NCI-H69 (cell line): ENCODE data around the gene GRK6.

Experiments
- DNase-seq: peaks from one replicate; lab custom pipeline; 2025; lab: John Stamatoyannopoulos, UW

Gene GRK6

DNA sequence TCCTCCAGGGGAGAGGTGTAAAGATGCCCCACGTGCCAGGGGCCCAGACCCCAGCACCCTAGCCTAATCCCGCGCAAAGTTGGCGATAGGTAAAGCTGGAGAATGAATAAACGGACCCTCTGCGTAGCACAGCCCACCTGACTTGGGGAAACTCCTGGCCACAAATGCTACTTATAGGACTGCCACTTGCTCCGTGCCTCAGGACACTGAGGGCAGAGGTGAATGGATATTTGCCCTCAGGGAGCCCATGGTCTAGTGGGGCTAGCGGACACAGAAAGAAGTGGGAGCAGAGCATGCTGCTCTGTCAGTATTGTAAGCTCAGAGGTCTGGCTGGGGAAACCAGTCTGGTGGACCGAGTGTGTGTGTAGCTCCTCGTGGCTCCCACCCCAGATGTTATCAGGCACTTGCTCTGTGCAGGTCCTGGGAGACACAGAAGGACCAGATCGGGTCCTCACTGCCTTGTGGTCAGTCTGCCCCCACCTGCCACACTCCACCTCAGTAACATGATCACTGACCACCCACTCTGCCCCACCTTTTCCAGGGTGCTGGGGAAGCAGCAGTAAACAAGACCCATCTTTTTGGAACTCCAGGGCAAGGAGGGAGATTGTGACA, 841 bp downstream of the GRK6 start:
- DNase-seq: no peak

DNA sequence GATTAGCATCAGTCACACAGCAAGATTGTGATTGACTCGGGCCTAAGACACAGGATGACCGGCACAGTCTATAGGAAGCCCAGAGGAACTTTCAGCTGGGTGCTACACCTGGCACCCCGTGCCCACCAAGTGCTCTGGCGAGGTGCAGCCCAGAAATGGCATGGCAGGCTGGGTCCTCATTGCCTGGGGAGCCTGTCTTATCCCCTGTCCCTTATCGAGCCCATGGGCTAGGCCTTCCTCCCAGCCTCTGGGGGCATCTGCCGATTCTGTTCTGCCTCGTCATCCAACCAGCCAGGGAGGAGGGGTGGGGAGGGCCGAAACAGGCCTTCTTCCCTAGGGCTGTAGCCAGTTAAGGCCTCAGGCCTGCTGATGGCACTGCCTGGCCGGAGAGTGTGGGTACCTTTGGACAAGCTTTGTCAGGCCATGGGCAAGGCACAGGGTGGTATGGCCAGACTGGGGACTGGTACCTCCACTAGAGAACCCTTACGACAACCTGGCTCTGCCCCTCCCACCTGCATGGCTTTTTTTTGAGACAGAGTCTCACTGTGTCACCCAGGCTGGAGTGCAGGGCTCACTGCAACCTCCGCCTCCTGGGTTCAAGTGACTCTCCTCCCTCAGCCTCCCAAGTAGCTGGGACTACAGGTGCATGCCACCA, 1.6 kb downstream of the GRK6 start:
- no peak for DNase-seq

DNA sequence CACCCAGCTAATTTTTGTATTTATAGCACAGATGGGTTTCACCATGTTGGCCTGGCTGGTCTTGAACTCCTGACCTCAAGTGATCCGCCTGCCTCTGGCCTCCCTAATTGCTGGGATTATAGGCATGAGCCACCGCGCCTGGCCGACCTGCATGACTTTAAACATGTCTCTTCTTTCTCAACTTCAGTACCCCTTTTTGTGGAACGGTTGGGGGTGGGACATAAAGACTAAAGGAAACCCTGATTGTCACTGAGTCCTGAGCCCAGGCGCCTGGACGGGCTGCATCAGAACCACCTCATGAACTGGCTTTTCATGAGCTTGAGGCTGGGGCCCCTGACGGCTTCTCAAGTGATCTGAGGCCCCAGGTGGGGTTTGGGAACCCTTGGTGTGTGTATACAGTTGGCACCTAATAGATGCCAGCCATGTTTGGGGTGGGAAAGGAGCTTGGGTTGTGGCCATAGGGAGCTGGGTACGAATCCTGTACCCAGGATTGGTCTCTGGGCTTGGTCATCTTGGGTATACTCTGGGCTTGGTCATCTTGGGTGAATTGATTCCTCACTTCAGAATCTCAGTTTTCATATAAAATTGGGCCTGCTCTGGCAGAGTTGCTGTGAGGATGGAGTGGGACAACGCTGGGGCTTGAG, 2.2 kb downstream of the GRK6 start:
- no peak for DNase-seq

DNA sequence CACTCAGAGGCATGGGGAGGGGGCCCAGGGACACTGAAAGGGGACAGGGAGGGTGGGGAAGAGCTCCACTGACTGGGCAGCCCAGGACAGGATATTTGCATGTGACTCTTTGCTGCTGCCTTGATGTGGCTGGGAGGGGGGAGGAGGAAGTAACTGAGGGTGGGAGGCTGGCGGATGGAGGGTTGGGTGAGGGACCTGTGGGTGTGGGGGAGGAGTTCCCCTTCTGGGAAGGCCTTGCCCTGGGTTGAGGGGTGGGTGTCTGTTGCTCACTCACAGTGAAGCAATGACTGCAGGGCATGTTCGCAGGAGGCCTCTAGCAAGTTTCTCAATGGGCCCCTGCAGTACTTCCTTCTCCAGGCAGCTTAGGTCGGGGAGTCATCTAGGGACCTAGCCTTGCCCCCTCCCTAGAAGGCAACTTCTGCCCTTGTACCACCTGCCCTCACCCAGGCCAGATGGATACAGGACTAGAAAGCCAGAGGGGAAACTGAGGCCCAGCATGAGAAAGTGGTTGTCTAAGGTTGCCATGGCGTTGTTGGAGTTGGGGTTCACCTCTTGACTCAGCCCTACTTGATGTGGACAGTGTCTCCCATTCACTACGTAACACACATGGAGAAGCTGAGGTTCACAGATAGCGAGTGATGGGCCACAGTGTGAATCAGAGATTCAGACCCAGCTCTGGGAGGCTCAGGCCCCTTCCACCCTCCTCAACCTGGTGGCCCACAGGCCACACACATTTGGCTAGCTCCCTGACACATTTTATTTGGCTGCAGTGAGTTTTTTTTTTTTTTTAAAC, 3.0 kb downstream of the GRK6 start:
- no peak for DNase-seq

DNA sequence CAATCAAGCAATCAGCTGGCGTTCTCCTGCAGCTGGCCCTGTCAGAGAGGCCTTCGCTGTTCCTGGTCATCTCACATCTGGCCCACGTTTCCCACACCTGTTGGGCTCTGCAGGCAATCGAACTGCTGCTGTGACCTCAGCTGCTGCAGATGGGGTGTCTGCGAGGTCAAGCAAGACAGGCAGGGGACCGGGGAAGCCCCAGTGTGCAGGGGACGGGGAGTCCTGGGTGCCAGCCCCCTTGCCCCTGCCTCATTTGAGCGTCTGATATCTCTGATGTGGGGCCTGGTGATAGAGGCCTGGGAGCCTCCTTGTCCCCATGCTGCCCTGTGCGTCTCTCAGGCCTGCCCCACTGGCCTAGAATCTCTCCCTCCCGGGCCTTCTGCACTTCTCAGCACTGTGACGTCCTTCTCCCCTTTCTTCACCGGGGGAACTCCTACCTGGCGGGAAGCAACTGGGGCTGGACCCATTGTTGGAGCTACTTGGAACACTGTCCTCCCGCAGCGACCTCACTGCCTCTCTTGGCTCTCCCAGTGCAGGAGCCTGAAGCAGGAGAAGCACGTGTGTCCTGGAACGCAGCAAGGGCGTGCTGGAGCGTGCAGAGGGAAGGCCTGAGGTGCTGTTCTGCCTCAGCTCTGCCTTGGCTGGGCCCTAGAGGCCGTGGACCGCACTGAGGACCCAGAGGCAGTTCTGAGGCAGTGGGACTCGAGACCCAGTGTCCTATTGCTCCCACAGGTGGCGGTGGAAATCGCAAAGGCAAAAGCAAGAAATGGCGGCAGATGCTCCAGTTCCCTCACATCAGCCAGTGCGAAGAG, 3.9 kb downstream of the GRK6 start:
- DNase-seq: no peak

DNA sequence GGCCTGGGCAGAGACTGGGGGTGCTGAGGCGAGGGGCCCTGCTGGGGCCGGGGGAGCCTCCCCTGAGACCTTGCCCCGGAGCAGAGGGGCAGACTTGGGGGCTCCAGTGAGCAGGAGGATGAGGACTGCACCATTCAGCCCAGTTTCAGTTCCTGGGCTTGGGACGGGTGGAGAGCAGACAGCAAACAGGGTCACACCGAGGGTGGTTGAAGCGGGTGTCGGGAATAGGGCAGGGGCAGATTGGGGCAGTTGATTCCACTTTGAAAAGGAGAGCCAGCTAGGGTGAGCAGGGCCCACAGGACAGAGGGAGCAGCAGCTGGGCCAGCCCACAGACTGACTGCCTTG, 4.5 kb downstream of the GRK6 start:
- DNase-seq: no peak

- no peak for DNase-seq
Observed at GRCh38 chr5:177431317-177432142, 5.1 kb downstream of the GRK6 start.

- no peak for DNase-seq
Observed at GRCh38 chr5:177432143-177432838, 5.8 kb downstream of the GRK6 start.

DNA sequence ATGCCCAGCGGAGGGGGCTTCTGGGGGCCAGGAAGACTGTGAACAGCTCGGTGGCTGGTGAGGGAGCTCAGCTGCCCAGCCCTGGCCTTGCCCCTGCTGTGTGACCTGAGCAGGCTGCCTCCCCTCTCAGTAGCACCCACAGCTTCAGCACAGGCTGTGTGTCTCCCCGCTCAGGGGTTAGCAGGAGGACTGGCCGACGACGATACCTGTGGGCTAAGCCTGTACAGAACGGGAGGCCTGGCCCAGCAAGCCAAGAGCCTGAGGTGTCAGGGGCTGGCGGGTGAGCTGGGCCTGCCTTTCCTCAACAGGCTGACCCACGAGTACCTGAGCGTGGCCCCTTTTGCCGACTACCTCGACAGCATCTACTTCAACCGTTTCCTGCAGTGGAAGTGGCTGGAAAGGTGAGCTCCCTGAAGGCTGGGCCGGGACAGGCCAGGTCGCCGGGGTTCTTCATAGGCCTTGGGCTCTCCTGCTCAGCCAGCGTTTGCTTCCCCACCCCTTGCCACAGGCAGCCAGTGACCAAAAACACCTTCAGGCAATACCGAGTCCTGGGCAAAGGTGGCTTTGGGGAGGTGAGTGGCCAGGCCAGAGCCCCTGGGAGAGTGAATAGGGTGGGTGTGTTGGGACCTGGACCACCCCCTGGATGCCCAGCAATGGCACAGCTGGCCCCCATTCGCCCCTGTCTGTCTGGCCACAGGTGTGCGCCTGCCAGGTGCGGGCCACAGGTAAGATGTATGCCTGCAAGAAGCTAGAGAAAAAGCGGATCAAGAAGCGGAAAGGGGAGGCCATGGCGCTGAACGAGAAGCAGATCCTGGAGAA, 6.6 kb downstream of the GRK6 start:
- DNase-seq: no peak

DNA sequence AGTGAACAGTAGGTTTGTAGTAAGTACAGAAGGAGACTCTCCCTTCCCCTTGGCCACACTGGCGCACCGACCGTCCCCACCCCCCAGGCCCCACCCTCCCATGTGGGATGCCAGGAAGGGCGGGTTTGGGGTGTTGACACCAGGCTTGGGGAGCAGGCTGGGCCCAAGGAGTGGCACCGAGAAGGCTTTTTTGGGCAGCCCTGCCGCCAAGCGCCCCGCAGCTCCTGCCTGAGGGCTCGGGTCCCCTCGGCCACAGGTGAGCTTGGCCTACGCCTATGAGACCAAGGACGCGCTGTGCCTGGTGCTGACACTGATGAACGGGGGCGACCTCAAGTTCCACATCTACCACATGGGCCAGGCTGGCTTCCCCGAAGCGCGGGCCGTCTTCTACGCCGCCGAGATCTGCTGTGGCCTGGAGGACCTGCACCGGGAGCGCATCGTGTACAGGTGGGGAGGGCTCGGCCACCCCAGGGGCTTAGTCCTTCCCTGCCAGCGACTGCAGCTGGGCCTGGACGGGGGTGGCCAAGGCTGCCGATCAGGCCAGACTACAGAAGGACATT, 7.3 kb downstream of the GRK6 start:
- no peak for DNase-seq

GRCh38 chr5:177434437-177434836, 8.0 kb downstream of the GRK6 start:
- no peak for DNase-seq

DNA sequence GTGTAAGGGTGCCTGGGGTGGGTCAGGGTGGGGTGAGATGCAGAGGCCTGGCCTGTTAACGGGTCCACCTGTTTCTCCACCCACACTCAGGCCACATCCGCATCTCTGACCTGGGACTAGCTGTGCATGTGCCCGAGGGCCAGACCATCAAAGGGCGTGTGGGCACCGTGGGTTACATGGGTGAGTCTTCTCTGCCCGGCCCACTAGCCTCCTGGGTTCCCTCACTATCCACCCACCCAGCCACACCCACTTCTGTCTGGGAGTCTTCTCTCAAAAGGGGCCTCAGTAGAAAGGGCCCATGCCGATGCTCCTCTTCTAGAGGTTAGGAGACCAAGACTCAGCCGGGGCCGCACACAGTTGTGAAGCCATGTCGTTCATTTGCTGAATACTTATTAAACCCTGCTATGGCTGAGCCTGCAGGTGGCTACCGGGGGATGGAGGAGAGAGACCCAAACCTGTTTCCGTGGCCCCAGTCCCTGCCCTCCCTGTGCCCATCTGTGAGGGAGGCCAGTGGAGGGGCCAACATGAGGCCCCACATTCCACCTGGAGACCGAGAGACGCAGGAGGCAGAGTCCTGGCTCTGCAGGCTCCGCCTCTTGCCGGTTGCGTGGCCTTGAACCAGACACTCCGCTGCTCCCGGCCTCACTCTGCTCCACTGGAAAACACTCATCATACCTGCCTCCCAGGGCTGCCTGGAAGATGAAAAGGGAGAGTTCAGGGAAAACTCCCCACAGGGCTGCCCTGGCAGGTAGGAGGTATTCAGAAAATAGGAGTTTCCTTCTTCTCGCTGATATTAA, 8.7 kb downstream of the GRK6 start:
- no peak for DNase-seq

- no peak for DNase-seq
Observed at GRCh38 chr5:177435847-177436536, 9.5 kb downstream of the GRK6 start.

DNA sequence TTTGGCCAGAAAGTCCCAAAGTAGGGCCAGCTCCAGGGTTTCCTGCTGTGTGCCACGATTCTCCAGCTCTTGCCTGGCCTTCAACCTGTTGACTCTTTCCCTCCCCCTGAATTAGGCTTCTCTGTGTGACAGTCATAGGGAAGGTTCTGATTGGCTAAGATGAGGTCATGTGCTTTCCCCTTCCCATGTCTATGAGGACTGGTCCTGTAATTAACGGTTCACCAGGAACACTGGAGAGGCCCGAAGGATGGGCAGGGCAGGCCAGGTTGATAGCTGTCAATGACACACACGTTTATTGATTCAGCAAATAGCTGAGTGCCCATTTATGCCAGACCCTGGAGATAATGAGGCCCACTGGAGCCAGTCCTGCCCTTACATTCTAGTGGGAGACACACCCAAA, 11.1 kb downstream of the GRK6 start:
- DNase-seq: peak; percentile 34

DNA sequence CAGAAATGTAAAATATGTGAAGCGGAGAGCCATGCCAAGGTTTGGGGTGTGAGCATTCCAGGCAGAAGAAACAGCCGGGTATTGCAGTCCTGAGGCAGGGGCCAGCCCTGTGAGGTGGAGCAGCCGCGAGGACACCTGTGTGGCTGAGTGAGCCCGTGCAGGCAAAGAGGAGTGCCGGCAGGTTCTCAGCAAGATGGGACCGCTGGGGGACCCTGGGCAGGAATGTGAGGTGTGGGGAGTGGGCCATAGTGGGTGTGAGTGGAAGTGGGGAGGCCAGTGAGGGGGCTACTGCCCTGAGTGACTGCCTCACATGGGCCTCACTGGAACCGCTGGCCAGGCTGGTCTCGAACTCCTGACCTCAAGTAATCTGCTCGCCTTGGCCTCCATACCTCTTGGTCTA, 12.0 kb downstream of the GRK6 start:
- no peak for DNase-seq

DNA sequence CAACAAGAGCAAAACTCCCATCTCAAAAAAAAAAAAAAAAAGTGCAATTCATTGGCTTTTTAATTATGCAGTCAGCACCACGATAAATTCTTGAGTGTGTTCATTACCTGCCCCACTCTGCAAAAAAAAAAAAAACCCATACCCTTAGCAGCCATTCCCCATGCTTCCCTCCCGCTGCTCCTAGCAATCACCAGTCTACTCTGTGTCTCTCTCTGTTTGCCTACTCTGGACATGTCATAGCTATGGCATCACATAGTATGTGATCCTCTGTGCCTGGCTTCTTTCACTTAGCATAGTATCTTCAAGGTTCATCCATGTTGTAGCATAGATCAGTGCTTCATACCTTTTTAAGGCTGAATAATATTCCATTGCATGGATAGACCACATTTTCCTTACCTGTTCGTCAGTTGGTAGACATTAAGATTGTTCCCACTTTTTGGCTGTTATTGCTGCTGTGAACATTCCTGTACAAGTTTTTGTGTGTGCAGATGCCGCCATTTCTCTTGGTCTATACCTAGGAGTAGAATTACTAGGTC, 13.1 kb downstream of the GRK6 start:
- DNase-seq: no peak

DNA sequence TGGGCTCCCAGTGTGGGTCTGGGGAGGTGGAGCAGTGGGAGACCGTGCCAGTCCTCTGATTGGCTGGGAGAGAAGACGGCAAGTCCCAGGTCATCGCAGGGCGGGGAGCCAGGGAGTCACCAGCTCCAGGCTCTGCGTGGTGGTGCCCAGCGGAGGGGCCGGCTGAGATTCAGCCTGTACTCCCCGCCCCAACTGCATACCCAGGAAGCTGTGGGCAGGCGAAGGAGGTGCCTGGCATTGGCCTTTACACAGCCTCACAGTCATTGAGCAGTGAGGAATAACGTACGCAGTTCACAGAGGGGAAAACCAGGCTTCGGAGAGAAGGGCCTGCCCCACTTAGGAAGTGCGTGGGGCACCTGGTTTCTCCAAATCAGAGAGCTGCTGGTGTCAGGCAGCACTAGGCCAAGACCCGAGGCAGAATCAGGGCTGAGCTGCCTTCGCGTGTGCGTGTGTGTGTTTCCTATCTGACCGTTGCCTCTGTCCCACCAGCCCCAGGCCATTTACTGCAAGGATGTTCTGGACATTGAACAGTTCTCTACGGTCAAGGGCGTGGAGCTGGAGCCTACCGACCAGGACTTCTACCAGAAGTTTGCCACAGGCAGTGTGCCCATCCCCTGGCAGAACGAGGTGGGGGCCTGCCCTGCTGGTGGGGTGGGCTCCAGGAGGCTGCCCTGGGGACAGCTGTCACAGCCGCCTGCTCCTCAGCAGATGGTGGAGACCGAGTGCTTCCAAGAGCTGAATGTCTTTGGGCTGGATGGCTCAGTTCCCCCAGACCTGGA, 13.9 kb downstream of the GRK6 start:
- DNase-seq: no peak
